Adrenal gland (tissue), 12 donors: Measurements from ENCODE around the gene ATXN7L1. TPM values are rescaled to one million over a fixed set of nuclear protein-coding genes. Genes with fewer than 3 reads are reported as not detected.

Source experiments
- DNase-seq, 7 donors: peaks; one replicate each; pipeline ENCODE4 v3.0.0-alpha.2; 2019 to 2020
- H3K27ac ChIP-seq, 5 donors: fragments of 200-600 bp; sonication (generic) in 4 of 5; 1 replicate in 3 of 5; 2 replicates in 2 of 5; pipeline versions ENCODE4 v1.5.1 to v1.8.0; 2016 to 2020; ENCODE audit warnings: mild to moderate bottlenecking in 1 of 5
- H3K27me3 ChIP-seq: fragments of 200-600 bp; 2 replicates; pipeline ENCODE4 v1.8.0; 2021
- H3K36me3 ChIP-seq, 2 donors: fragments of 200-600 bp; replicated peaks in 1 of 2; 1 replicate in 1 of 2; 2 replicates in 1 of 2; pipeline versions ENCODE4 v1.5.1 to v1.8.0; 2018 to 2022
- H3K4me1 ChIP-seq, 2 donors: fragments of 200-600 bp; replicated peaks in 1 of 2; 1 replicate in 1 of 2; 2 replicates in 1 of 2; pipeline versions ENCODE4 v1.5.1 to v1.8.0; 2018 to 2021
- H3K4me3 ChIP-seq, 4 donors: fragments of 200-600 bp; sonication (generic) in 3 of 4; one replicate each; pipeline ENCODE4 v1.5.1; 2016 to 2018
- H3K9me3 ChIP-seq, 3 donors: fragments of 200-600 bp; sonication (generic) in 1 of 3; replicated peaks in 1 of 3; 1 replicate in 2 of 3; 2 replicates in 1 of 3; pipeline versions ENCODE4 v1.5.1 to v1.8.0; 2016 to 2021
- CTCF ChIP-seq, 6 experiments: fragments of 450-650 bp in 4 of 6; fragments of 200-600 bp in 2 of 6; sonication (generic) in 1 of 6; IDR thresholded peaks; 1 replicate in 5 of 6; 2 replicates in 1 of 6; pipeline versions ENCODE4 v1.5.1 to v1.8.0; 2016 to 2021; ENCODE audit warnings: antibody characterized with exemption in 6 of 6, mild to moderate bottlenecking in 2 of 6, moderate library complexity in 1 of 6
- POLR2A ChIP-seq, 2 donors: fragments of 450-650 bp; IDR thresholded peaks; one replicate each; pipeline ENCODE4 v1.6.1; 2017; ENCODE audit warnings: antibody characterized with exemption in 2 of 2, mild to moderate bottlenecking in 2 of 2, moderate library complexity in 1 of 2
- WGBS, 4 donors: extraction: QIAGEN DNeasy Blood & Tissue Kit in 2 of 4; methylation state at CpG; one replicate each; pipeline versions ENCODE4 v1.1.5 to v1.1.7; 2013 to 2017; 5-methylcytosine and 5-hydroxymethylcytosine counted together
- intact Hi-C, 2 donors: fragments of 100-400 bp; cut with DNase I; formaldehyde crosslinking; loops; one replicate each; pipeline versions ENCODE4 v1.14.1 to v1.15.0; 2022 to 2023
- polyA plus RNA-seq, 3 donors: library from polyadenylated mRNA; stranded (reverse); fragments of 200-250 nt in 2 of 3; fragments of 350-450 nt in 1 of 3; fragmentation: Illumina TruSeq in 1 of 3; extraction: RNeasy Lipid Tissue Mini Kit (QIAGEN cat#74804) in 1 of 3; gene quantifications; one replicate each; pipeline ENCODE4 v1.2.3, GENCODE V29; 2013 to 2014
- total RNA-seq, 9 donors: library from RNA; depleted of rRNA in 4 of 9; stranded (reverse); fragments of >200 nt in 4 of 9; fragments of 120-200 nt in 1 of 9; fragmentation: NEBNext Ultra II Directional in 1 of 9; extraction: Animal tissue kit (Norgen Biotek cat#: 25700) in 1 of 9; gene quantifications; one replicate each; pipeline versions ENCODE4 v1.1.0 to v1.2.4, GENCODE V29; 2013 to 2023
- donor health status: healthy with polysubstance abuse.
- donor health status: Bipolar disorder and iron deficiency.
- donor health status: DM: yes; HTN: yes; CAD: no.
- donor health status: DM: no; HTN: no; CAD: no.
- donor health status: DM: no; HTN: no; CAD: no.
- donor health status: DM: yes; HTN: yes; CAD: no.

Gene ATXN7L1
- total and polyA plus RNA-seq, 12 donors = 3.6 to 24.6 (median 9.0) TPM

DNA sequence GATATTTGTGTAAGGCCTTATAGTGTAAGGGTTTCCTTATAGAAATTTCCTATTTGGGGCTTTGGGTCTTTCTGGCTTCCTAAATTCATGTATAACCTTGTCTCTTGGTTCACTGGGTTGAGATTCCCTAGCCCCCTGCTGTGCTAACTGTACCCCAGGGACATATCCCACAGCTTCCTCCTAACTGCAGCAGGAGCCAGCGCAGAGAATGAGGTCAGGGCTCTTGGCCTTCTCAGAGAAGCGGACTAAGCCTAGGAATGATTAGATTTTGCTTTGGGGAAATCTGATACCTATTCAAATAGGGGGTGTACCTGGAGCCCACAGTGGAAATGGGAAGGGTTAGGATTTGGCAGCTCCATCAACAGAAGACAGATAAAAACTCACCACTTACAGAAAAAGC, 157.0 kb downstream of the ATXN7L1 start:
- intact Hi-C loops = loop anchor here in 1 of 2 donors (10.0 kb wide), 1 partner anchor 1925 kb away; no protein-coding TSS in a partner anchor
- Histone ChIP-seq H3K36me3 (no peaks in the 10 kb centered on the region), H3K4me1 (peaks cover 6 to 18% of the 10 kb centered on the region in 2 donors), H3K27me3 (no peaks in the 10 kb centered on the region), H3K9me3 (no peaks in the 10 kb centered on the region), H3K4me3 (no peak overlapping the region), H3K27ac (no peak overlapping the region)
- peak in 4 of 7 donors; percentile 13 to 38 (median 22) for DNase-seq
- TF ChIP-seq CTCF (IDR thresholded peaks at IDR 0.05) = no peak
- WGBS, 4 donors = 40 to 69% (median 55%) methylated on average over 2 of the region's 2 CpGs

GRCh38 chr7:105718511-105718925, 157.9 kb downstream of the ATXN7L1 start:
- Histone ChIP-seq H3K36me3 (no peaks in the 10 kb centered on the region), H3K4me3 (no peak overlapping the region), H3K27me3 (no peaks in the 10 kb centered on the region), H3K4me1 (peaks cover 6 to 20% of the 10 kb centered on the region in 2 donors), H3K27ac (peak overlapping the region in 1 of 5 donors; percentile 16), H3K9me3 (no peaks in the 10 kb centered on the region)
- WGBS, 4 donors = 35 to 51% (median 37%) methylated on average over 3 to 4 of the region's 4 CpGs
- intact Hi-C loops = loop anchor here in 1 of 2 donors (10.0 kb wide), 1 partner anchor 1926 kb away; no protein-coding TSS in a partner anchor
- TF ChIP-seq POLR2A (IDR thresholded peaks at IDR 0.05) (no peak), CTCF (IDR thresholded peaks at IDR 0.05) (no peak)
- peak in 4 of 7 donors; percentile 14 to 40 (median 28) for DNase-seq

- TF ChIP-seq POLR2A (IDR thresholded peaks at IDR 0.05) (no peak), CTCF (IDR thresholded peaks at IDR 0.05) (no peak)
- H3K9me3 ChIP-seq = peaks cover 0 to 13% (median 0%) of the 10 kb centered on the region in 3 donors
- H3K27ac ChIP-seq = no peak overlapping the region
- H3K36me3 ChIP-seq = no peaks in the 10 kb centered on the region
- intact Hi-C loops = loop anchor here in 1 of 2 donors (10.0 kb wide), 1 partner anchor 1929 kb away; no protein-coding TSS in a partner anchor
- H3K4me3 ChIP-seq = no peak overlapping the region
- no peak for DNase-seq
- H3K27me3 ChIP-seq = no peaks in the 10 kb centered on the region
- H3K4me1 ChIP-seq = peaks cover 6 to 23% of the 10 kb centered on the region in 2 donors
Observed at GRCh38 chr7:105715528-105715927, 160.9 kb downstream of the ATXN7L1 start.

GRCh38 chr7:105713488-105714465, 162.6 kb downstream of the ATXN7L1 start:
- WGBS, 4 donors = 55 to 82% (median 70%) methylated on average over 6 of the region's 6 CpGs
- H3K4me3 ChIP-seq = no peak overlapping the region
- no peaks in the 10 kb centered on the region for H3K27me3 ChIP-seq
- TF ChIP-seq POLR2A (IDR thresholded peaks at IDR 0.05) (no peak), CTCF (IDR thresholded peaks at IDR 0.05) (no peak)
- peaks cover 0 to 12% of the 10 kb centered on the region in 2 donors for H3K4me1 ChIP-seq
- peak in 6 of 7 donors; percentile 25 to 63 (median 41) for DNase-seq
- peaks cover 0 to 13% (median 0%) of the 10 kb centered on the region in 3 donors for H3K9me3 ChIP-seq
- intact Hi-C loops = loop anchor here in 1 of 2 donors (10.0 kb wide), 1 partner anchor 1931 kb away; no protein-coding TSS in a partner anchor
- H3K36me3 ChIP-seq = no peaks in the 10 kb centered on the region
- no peak overlapping the region for H3K27ac ChIP-seq
